ENCODE results near the gene CLDN1. TPM values are rescaled to one million over a fixed set of nuclear protein-coding genes. Genes with fewer than 3 reads are reported as not detected.

CLDN1 gene
- total and polyA plus RNA-seq, 4 donors = 1.6 to 4.5 (median 1.8) TPM

DNA sequence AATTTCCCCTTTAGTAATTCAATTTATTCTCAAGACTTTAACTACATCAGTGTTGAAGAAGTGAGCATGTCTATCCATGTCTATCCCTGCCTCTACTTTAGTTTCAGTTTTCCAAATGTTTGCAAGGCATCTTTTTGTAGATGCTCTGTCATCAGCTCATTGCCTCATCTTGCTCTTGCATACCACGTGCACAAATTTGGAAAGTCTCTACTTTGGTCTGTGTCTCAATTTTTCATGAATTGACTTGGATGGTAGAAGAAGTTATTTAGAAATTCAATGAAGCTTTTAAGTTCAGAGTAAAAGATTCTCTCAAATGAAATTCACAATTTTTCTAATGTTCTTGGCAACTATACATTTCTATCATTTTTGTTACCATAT is 55.3 kb downstream of the CLDN1 start:
- no peaks in the 10 kb centered on the region for H3K36me3 ChIP-seq (ENCODE audit: control insufficient read depth in 1 of 2, insufficient read depth in 2 of 2, low read length in 1 of 2)
- 88 to 90% methylated on average over 1 of the region's 1 CpG for WGBS, 2 donors
- intact Hi-C loops (cut with DNase I) = no loop called here
- no peak for DNase-seq
- ATAC-seq (ENCODE audit: low FRiP score) = no peak
- no peaks in the 10 kb centered on the region for H3K9me3 ChIP-seq (ENCODE audit: control insufficient read depth, low read length)
- no peaks in the 10 kb centered on the region for H3K27me3 ChIP-seq (ENCODE audit: control insufficient read depth in 1 of 2, insufficient read depth in 2 of 2, low read length in 1 of 2)
- H3K4me3 ChIP-seq (ENCODE audit: low read length in 2 of 2) = no peak overlapping the region
- H3K27ac ChIP-seq (ENCODE audit: low read depth in 1 of 2, low read length in 2 of 2) = no peak overlapping the region
- no peaks in the 10 kb centered on the region for H3K4me1 ChIP-seq (ENCODE audit: control insufficient read depth in 1 of 2, insufficient read depth in 2 of 2, low read length in 2 of 2)

DNA sequence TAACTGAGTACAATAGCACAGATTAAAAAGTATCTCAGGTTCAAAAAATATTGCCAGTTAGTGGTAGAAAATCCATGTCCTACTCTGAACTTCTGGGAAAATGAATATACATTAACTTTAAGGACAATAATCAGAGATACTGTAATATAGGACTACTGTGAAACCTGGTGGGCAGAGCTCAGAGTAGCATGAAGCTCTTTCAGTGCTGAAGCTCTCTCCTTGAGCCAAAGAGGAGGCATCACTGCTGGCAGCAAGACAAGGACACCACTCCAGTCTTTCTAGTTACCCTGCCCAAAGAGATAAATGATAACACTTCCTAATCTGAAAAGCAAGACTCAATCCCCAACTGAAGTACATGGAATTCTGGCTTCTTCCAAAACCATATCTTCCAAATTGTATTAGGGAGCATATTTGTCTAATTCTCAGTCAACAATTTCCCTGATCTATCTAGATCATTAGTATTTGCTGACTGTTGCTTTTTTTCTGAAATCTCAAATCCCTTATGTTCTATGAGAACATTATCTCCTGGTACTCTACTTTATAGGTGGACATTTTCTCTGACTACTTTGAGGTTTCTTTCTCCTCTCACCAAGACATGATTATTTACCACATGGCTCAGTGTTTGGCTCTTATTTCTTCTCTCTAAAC is 55.9 kb downstream of the CLDN1 start:
- intact Hi-C loops (cut with DNase I) = no loop called here
- Histone ChIP-seq H3K4me3 (ENCODE audit: low read length in 2 of 2) (no peak overlapping the region), H3K27ac (ENCODE audit: low read depth in 1 of 2, low read length in 2 of 2) (no peak overlapping the region), H3K36me3 (ENCODE audit: control insufficient read depth in 1 of 2, insufficient read depth in 2 of 2, low read length in 1 of 2) (no peaks in the 10 kb centered on the region), H3K27me3 (ENCODE audit: control insufficient read depth in 1 of 2, insufficient read depth in 2 of 2, low read length in 1 of 2) (no peaks in the 10 kb centered on the region), H3K4me1 (ENCODE audit: control insufficient read depth in 1 of 2, insufficient read depth in 2 of 2, low read length in 2 of 2) (no peaks in the 10 kb centered on the region), H3K9me3 (ENCODE audit: control insufficient read depth, low read length) (no peaks in the 10 kb centered on the region)
- DNase-seq (no peak), ATAC-seq (ENCODE audit: low FRiP score) (no peak)

DNA sequence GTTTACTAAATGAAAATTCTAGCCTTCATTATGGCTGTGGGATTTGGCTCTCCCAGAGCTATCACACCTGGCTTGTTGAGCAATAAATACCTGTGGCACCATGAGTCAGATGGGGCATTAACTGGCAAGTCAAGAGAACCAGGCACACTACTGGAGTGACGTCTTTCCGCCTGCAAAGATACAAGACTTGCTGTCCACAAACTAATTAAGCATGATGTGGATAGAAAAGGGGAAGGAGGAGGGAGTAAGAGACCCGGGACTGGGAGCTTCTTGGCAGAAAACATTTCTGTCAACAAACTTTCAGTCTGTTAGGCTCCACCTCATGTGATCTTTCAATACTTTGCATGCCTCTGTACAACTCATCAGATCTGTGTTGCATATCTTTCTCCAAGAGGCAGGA is 56.5 kb downstream of the CLDN1 start:
- Histone ChIP-seq H3K4me1 (ENCODE audit: control insufficient read depth in 1 of 2, insufficient read depth in 2 of 2, low read length in 2 of 2) (no peaks in the 10 kb centered on the region), H3K36me3 (ENCODE audit: control insufficient read depth in 1 of 2, insufficient read depth in 2 of 2, low read length in 1 of 2) (no peaks in the 10 kb centered on the region), H3K27me3 (ENCODE audit: control insufficient read depth in 1 of 2, insufficient read depth in 2 of 2, low read length in 1 of 2) (no peaks in the 10 kb centered on the region), H3K4me3 (ENCODE audit: low read length in 2 of 2) (no peak overlapping the region), H3K27ac (ENCODE audit: low read depth in 1 of 2, low read length in 2 of 2) (no peak overlapping the region), H3K9me3 (ENCODE audit: control insufficient read depth, low read length) (no peaks in the 10 kb centered on the region)
- WGBS, 2 donors = 49 to 58% methylated on average over 3 of the region's 3 CpGs
- DNase-seq (no peak), ATAC-seq (ENCODE audit: low FRiP score) (no peak)
- intact Hi-C loops (cut with DNase I) = no loop called here

GRCh38 chr3:190265126-190265525 is 57.1 kb downstream of the CLDN1 start:
- Histone ChIP-seq H3K27ac (ENCODE audit: low read depth in 1 of 2, low read length in 2 of 2) (no peak overlapping the region), H3K4me1 (ENCODE audit: control insufficient read depth in 1 of 2, insufficient read depth in 2 of 2, low read length in 2 of 2) (no peaks in the 10 kb centered on the region), H3K27me3 (ENCODE audit: control insufficient read depth in 1 of 2, insufficient read depth in 2 of 2, low read length in 1 of 2) (no peaks in the 10 kb centered on the region), H3K36me3 (ENCODE audit: control insufficient read depth in 1 of 2, insufficient read depth in 2 of 2, low read length in 1 of 2) (no peaks in the 10 kb centered on the region), H3K9me3 (ENCODE audit: control insufficient read depth, low read length) (no peaks in the 10 kb centered on the region), H3K4me3 (ENCODE audit: low read length in 2 of 2) (no peak overlapping the region)
- WGBS, 2 donors = 85 to 86% methylated on average over 1 of the region's 1 CpG
- DNase-seq (no peak), ATAC-seq (ENCODE audit: low FRiP score) (no peak)
- intact Hi-C loops (cut with DNase I) = no loop called here

GRCh38 chr3:190261740-190262139 is 60.5 kb downstream of the CLDN1 start:
- DNase-seq (no peak), ATAC-seq (ENCODE audit: low FRiP score) (no peak)
- intact Hi-C loops (cut with DNase I) = no loop called here
- Histone ChIP-seq H3K27ac (ENCODE audit: low read depth in 1 of 2, low read length in 2 of 2) (no peak overlapping the region), H3K4me1 (ENCODE audit: control insufficient read depth in 1 of 2, insufficient read depth in 2 of 2, low read length in 2 of 2) (no peaks in the 10 kb centered on the region), H3K4me3 (ENCODE audit: low read length in 2 of 2) (no peak overlapping the region), H3K36me3 (ENCODE audit: control insufficient read depth in 1 of 2, insufficient read depth in 2 of 2, low read length in 1 of 2) (no peaks in the 10 kb centered on the region), H3K27me3 (ENCODE audit: control insufficient read depth in 1 of 2, insufficient read depth in 2 of 2, low read length in 1 of 2) (no peaks in the 10 kb centered on the region), H3K9me3 (ENCODE audit: control insufficient read depth, low read length) (no peaks in the 10 kb centered on the region)

DNA sequence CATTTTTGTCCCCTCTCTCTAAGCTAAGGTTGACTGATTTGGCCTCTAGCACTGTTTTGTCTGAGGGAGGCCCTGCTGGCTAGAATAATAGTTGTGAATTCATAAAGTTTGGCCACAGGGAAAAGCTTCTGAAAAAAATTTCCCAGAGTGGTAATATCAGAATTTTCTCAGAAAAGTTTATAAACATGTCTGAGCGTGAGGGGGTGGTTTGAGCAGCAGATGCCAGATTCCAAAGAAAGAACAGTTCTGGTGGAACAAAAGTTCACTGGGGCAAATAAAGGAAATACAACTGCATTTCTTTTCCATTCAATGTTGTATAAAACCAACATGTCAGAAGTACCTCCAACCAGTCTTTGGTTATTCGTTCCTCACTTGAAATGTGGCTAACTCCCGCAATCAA is 61.2 kb downstream of the CLDN1 start:
- no peak for DNase-seq
- intact Hi-C loops (cut with DNase I) = no loop called here
- 20% methylated on average over 3 of the region's 3 CpGs for WGBS, 2 donors

DNA sequence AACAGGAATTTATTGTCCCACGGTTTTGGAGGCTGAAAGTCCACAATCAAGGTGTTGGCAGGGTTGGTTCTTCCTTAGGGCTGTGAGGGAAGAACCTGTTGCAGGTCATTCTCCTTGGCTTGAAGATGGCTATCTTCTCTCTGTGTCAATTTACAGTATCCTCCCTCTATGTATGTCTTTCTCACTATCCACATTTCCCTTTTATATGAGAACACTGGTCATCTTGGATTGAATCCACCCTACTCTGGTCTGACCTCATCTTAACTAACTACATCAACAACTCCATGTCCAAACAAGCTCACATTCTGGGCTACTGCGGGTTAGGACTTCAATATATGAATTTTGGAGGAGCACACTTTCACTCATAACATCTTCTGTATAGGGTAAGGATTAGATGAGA is 61.9 kb downstream of the CLDN1 start:
- H3K4me3 ChIP-seq (ENCODE audit: low read length in 2 of 2) = no peak overlapping the region
- DNase-seq (no peak), ATAC-seq (ENCODE audit: low FRiP score) (no peak)
- H3K9me3 ChIP-seq (ENCODE audit: control insufficient read depth, low read length) = no peaks in the 10 kb centered on the region
- no peaks in the 10 kb centered on the region for H3K36me3 ChIP-seq (ENCODE audit: control insufficient read depth in 1 of 2, insufficient read depth in 2 of 2, low read length in 1 of 2)
- intact Hi-C loops (cut with DNase I) = no loop called here
- H3K4me1 ChIP-seq (ENCODE audit: control insufficient read depth in 1 of 2, insufficient read depth in 2 of 2, low read length in 2 of 2) = no peaks in the 10 kb centered on the region
- 64 to 71% methylated on average over 2 of the region's 2 CpGs for WGBS, 2 donors
- H3K27me3 ChIP-seq (ENCODE audit: control insufficient read depth in 1 of 2, insufficient read depth in 2 of 2, low read length in 1 of 2) = no peaks in the 10 kb centered on the region
- H3K27ac ChIP-seq (ENCODE audit: low read depth in 1 of 2, low read length in 2 of 2) = no peak overlapping the region

More for the DNA sequence above, 61.2 kb downstream of the CLDN1 start:
- Histone ChIP-seq H3K36me3 (ENCODE audit: control insufficient read depth in 1 of 2, insufficient read depth in 2 of 2, low read length in 1 of 2) (no peaks in the 10 kb centered on the region), H3K9me3 (ENCODE audit: control insufficient read depth, low read length) (no peaks in the 10 kb centered on the region), H3K27me3 (ENCODE audit: control insufficient read depth in 1 of 2, insufficient read depth in 2 of 2, low read length in 1 of 2) (no peaks in the 10 kb centered on the region), H3K4me3 (ENCODE audit: low read length in 2 of 2) (no peak overlapping the region), H3K4me1 (ENCODE audit: control insufficient read depth in 1 of 2, insufficient read depth in 2 of 2, low read length in 2 of 2) (no peaks in the 10 kb centered on the region), H3K27ac (ENCODE audit: low read depth in 1 of 2, low read length in 2 of 2) (no peak overlapping the region)
- ATAC-seq (ENCODE audit: low FRiP score) = peak; percentile 32

GRCh38 chr3:190258634-190259033 is 63.6 kb downstream of the CLDN1 start:
- Histone ChIP-seq H3K4me3 (ENCODE audit: low read length in 2 of 2) (no peak overlapping the region), H3K27me3 (ENCODE audit: control insufficient read depth in 1 of 2, insufficient read depth in 2 of 2, low read length in 1 of 2) (no peaks in the 10 kb centered on the region), H3K4me1 (ENCODE audit: control insufficient read depth in 1 of 2, insufficient read depth in 2 of 2, low read length in 2 of 2) (no peaks in the 10 kb centered on the region), H3K9me3 (ENCODE audit: control insufficient read depth, low read length) (no peaks in the 10 kb centered on the region), H3K27ac (ENCODE audit: low read depth in 1 of 2, low read length in 2 of 2) (no peak overlapping the region), H3K36me3 (ENCODE audit: control insufficient read depth in 1 of 2, insufficient read depth in 2 of 2, low read length in 1 of 2) (no peaks in the 10 kb centered on the region)
- DNase-seq = no peak
- intact Hi-C loops (cut with DNase I) = no loop called here
- no peak for ATAC-seq (ENCODE audit: low FRiP score)
- 70 to 74% methylated on average over 5 of the region's 5 CpGs for WGBS, 2 donors

Measured in aorta (tissue), 5 donors.